ENCODE data around the gene AHCTF1.
"Not testable (repeated sequence)": the region's sequence is repeated elsewhere in the genome, so short reads cannot be mapped to it uniquely, and the experiment has no call there.

The AHCTF1 gene

GRCh38 chr1:246815693-246816270, 116.0 kb downstream of the AHCTF1 start:
- H3K4me1 ChIP-seq (ENCODE audit: control insufficient read depth, insufficient read depth, low read length): no peaks in the 10 kb centered on the region
- H3K27me3 ChIP-seq (ENCODE audit: control insufficient read depth in 1 of 2, insufficient read depth in 2 of 2, low read length in 2 of 2): peaks cover 0 to 2% of the 10 kb centered on the region in 2 donors
- no peak overlapping the region for H3K9ac ChIP-seq (ENCODE audit: low read length in 2 of 2)
- no peak overlapping the region for H3K4me3 ChIP-seq (ENCODE audit: low read length in 2 of 2)
- H3K27ac ChIP-seq (ENCODE audit: low read length): no peak overlapping the region
- H3K9me3 ChIP-seq (ENCODE audit: control insufficient read depth in 2 of 2, low read length in 2 of 2): no peaks in the 10 kb centered on the region
- no peaks in the 10 kb centered on the region for H3K36me3 ChIP-seq (ENCODE audit: control insufficient read depth in 2 of 2, insufficient read depth in 2 of 2, low read length in 2 of 2)

DNA sequence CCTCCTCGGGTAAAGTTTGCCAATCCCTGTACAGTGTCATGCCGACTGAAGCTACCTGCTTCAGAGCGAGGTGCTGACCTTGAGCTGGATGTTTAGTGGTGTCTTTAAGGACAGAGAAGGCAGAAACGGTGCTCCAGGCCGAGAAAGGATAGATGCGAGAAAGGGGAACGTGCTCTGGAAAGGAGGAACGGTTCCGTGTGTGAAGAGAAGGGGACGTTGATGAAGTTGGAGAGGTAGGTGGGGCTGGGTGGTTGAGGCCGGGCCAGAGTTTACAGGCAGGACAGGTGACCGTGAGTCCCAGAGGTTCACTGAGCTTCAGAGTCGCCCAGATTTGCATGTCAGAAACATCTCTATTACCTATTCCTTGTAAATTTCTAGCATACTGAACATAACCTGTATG, 116.9 kb downstream of the AHCTF1 start:
- no peak overlapping the region for H3K27ac ChIP-seq (ENCODE audit: low read length)
- no peak overlapping the region for H3K9ac ChIP-seq (ENCODE audit: low read length in 2 of 2)
- H3K4me1 ChIP-seq (ENCODE audit: control insufficient read depth, insufficient read depth, low read length): no peaks in the 10 kb centered on the region
- H3K27me3 ChIP-seq (ENCODE audit: control insufficient read depth in 1 of 2, insufficient read depth in 2 of 2, low read length in 2 of 2): peaks cover 0 to 2% of the 10 kb centered on the region in 2 donors
- H3K36me3 ChIP-seq (ENCODE audit: control insufficient read depth in 2 of 2, insufficient read depth in 2 of 2, low read length in 2 of 2): no peaks in the 10 kb centered on the region
- no peak overlapping the region for H3K4me3 ChIP-seq (ENCODE audit: low read length in 2 of 2)
- H3K9me3 ChIP-seq (ENCODE audit: control insufficient read depth in 2 of 2, low read length in 2 of 2): no peaks in the 10 kb centered on the region

DNA sequence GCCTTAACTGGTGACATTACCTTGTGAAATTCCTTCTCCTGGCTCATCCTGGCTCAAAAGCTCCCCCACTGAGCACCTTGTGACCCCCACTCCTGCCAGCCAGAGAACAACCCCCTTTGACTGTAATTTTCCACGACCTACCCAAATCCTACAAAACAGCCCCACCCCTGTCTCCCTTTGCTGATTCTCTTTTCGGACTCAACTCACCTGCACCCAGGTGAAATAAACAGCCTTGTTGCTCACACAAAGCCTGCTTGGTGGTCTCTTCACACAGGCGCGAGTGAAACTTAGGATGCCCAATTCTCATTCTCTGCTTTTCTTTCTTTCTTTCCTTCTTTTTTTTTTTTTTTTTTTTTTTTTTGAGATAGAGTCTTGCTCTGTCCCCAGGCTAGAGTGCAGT, 118.4 kb downstream of the AHCTF1 start:
- H3K27ac ChIP-seq (ENCODE audit: low read length); H3K9me3 ChIP-seq (ENCODE audit: control insufficient read depth in 2 of 2, low read length in 2 of 2); H3K4me1 ChIP-seq (ENCODE audit: control insufficient read depth, insufficient read depth, low read length); H3K27me3 ChIP-seq (ENCODE audit: control insufficient read depth in 1 of 2, insufficient read depth in 2 of 2, low read length in 2 of 2); H3K36me3 ChIP-seq (ENCODE audit: control insufficient read depth in 2 of 2, insufficient read depth in 2 of 2, low read length in 2 of 2); H3K4me3 ChIP-seq (ENCODE audit: low read length in 2 of 2); H3K9ac ChIP-seq (ENCODE audit: low read length in 2 of 2): not testable (repeated sequence)

GRCh38 chr1:246811985-246812384, 119.8 kb downstream of the AHCTF1 start:
- H3K27me3 ChIP-seq (ENCODE audit: control insufficient read depth in 1 of 2, insufficient read depth in 2 of 2, low read length in 2 of 2): peaks cover 0 to 2% of the 10 kb centered on the region in 2 donors
- H3K9me3 ChIP-seq (ENCODE audit: control insufficient read depth in 2 of 2, low read length in 2 of 2): no peaks in the 10 kb centered on the region
- H3K4me3 ChIP-seq (ENCODE audit: low read length in 2 of 2): no peak overlapping the region
- H3K4me1 ChIP-seq (ENCODE audit: control insufficient read depth, insufficient read depth, low read length): no peaks in the 10 kb centered on the region
- no peak overlapping the region for H3K9ac ChIP-seq (ENCODE audit: low read length in 2 of 2)
- no peaks in the 10 kb centered on the region for H3K36me3 ChIP-seq (ENCODE audit: control insufficient read depth in 2 of 2, insufficient read depth in 2 of 2, low read length in 2 of 2)
- H3K27ac ChIP-seq (ENCODE audit: low read length): no peak overlapping the region

DNA sequence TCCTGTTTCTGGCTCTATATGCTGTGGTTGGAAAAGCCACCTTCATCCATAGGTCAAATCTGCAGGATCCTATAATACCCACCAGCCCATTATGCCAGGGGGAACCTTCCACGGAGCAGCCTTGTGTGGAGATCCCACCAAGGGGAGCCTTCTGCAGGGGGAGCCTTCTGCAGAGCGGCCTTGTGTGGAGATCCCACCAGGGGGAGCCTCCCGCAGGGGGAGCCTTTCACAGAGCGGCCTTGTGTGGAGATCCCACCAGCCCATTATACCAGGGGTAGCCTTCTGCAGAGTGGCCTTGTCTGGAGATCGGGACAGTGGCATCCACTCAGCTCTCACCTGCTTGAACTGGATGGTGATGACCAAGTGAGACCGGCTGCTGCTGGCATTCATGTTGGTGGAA, 122.3 kb downstream of the AHCTF1 start:
- H3K9ac ChIP-seq (ENCODE audit: low read length in 2 of 2): no peak overlapping the region
- no peak overlapping the region for H3K4me3 ChIP-seq (ENCODE audit: low read length in 2 of 2)
- H3K9me3 ChIP-seq (ENCODE audit: control insufficient read depth in 2 of 2, low read length in 2 of 2): no peaks in the 10 kb centered on the region
- H3K4me1 ChIP-seq (ENCODE audit: control insufficient read depth, insufficient read depth, low read length): no peaks in the 10 kb centered on the region
- no peak overlapping the region for H3K27ac ChIP-seq (ENCODE audit: low read length)
- H3K36me3 ChIP-seq (ENCODE audit: control insufficient read depth in 2 of 2, insufficient read depth in 2 of 2, low read length in 2 of 2): no peaks in the 10 kb centered on the region
- no peaks in the 10 kb centered on the region for H3K27me3 ChIP-seq (ENCODE audit: control insufficient read depth in 1 of 2, insufficient read depth in 2 of 2, low read length in 2 of 2)

GRCh38 chr1:246805135-246805716, 126.5 kb downstream of the AHCTF1 start:
- Histone ChIP-seq H3K27ac (ENCODE audit: low read length) (no peak overlapping the region), H3K4me3 (ENCODE audit: low read length in 2 of 2) (no peak overlapping the region), H3K27me3 (ENCODE audit: control insufficient read depth in 1 of 2, insufficient read depth in 2 of 2, low read length in 2 of 2) (no peaks in the 10 kb centered on the region), H3K9me3 (ENCODE audit: control insufficient read depth in 2 of 2, low read length in 2 of 2) (no peaks in the 10 kb centered on the region), H3K36me3 (ENCODE audit: control insufficient read depth in 2 of 2, insufficient read depth in 2 of 2, low read length in 2 of 2) (no peaks in the 10 kb centered on the region), H3K4me1 (ENCODE audit: control insufficient read depth, insufficient read depth, low read length) (no peaks in the 10 kb centered on the region), H3K9ac (ENCODE audit: low read length in 2 of 2) (no peak overlapping the region)

- H3K9me3 ChIP-seq (ENCODE audit: control insufficient read depth in 2 of 2, low read length in 2 of 2): no peaks in the 10 kb centered on the region
- H3K9ac ChIP-seq (ENCODE audit: low read length in 2 of 2): no peak overlapping the region
- peaks cover 2 to 3% of the 10 kb centered on the region in 2 donors for H3K27me3 ChIP-seq (ENCODE audit: control insufficient read depth in 1 of 2, insufficient read depth in 2 of 2, low read length in 2 of 2)
- H3K36me3 ChIP-seq (ENCODE audit: control insufficient read depth in 2 of 2, insufficient read depth in 2 of 2, low read length in 2 of 2): no peaks in the 10 kb centered on the region
- H3K4me3 ChIP-seq (ENCODE audit: low read length in 2 of 2): no peak overlapping the region
- no peak overlapping the region for H3K27ac ChIP-seq (ENCODE audit: low read length)
- H3K4me1 ChIP-seq (ENCODE audit: control insufficient read depth, insufficient read depth, low read length): no peaks in the 10 kb centered on the region
Measured at GRCh38 chr1:246803883-246804282, 127.9 kb downstream of the AHCTF1 start.

- Histone ChIP-seq H3K27ac (ENCODE audit: low read length) (no peak overlapping the region), H3K4me3 (ENCODE audit: low read length in 2 of 2) (no peak overlapping the region), H3K4me1 (ENCODE audit: control insufficient read depth, insufficient read depth, low read length) (no peaks in the 10 kb centered on the region), H3K27me3 (ENCODE audit: control insufficient read depth in 1 of 2, insufficient read depth in 2 of 2, low read length in 2 of 2) (peaks cover 3 to 5% of the 10 kb centered on the region in 2 donors), H3K9me3 (ENCODE audit: control insufficient read depth in 2 of 2, low read length in 2 of 2) (no peaks in the 10 kb centered on the region), H3K9ac (ENCODE audit: low read length in 2 of 2) (no peak overlapping the region), H3K36me3 (ENCODE audit: control insufficient read depth in 2 of 2, insufficient read depth in 2 of 2, low read length in 2 of 2) (no peaks in the 10 kb centered on the region)
Measured at GRCh38 chr1:246803373-246803772, 128.4 kb downstream of the AHCTF1 start.

GRCh38 chr1:246801241-246802020, 130.3 kb downstream of the AHCTF1 start:
- Histone ChIP-seq H3K27me3 (ENCODE audit: control insufficient read depth in 1 of 2, insufficient read depth in 2 of 2, low read length in 2 of 2) (peaks cover 7% of the 10 kb centered on the region in 2 donors), H3K4me3 (ENCODE audit: low read length in 2 of 2) (no peak overlapping the region), H3K4me1 (ENCODE audit: control insufficient read depth, insufficient read depth, low read length) (no peaks in the 10 kb centered on the region), H3K9ac (ENCODE audit: low read length in 2 of 2) (no peak overlapping the region), H3K27ac (ENCODE audit: low read length) (no peak overlapping the region), H3K9me3 (ENCODE audit: control insufficient read depth in 2 of 2, low read length in 2 of 2) (no peaks in the 10 kb centered on the region), H3K36me3 (ENCODE audit: control insufficient read depth in 2 of 2, insufficient read depth in 2 of 2, low read length in 2 of 2) (no peaks in the 10 kb centered on the region)

DNA sequence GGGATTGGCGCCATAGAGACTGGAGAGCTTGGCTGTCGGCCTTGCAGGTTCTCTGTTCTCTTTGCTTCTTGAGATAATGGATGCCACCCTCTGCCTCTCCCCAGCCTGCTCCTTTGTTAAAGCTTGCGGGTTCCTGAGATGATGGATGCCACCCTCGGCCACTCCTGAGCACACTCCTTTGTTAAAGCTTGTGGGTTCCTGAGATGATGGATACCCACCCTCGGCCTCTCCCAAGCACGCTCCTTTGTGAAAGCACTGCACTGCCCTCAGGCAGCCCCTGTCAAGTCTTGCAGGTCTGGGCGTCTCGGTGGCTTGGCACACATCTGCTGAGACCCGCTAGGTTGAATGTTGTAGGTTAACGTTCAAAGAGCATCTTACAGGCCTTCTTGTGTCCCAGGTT, 131.0 kb downstream of the AHCTF1 start:
- peaks cover 7 to 10% of the 10 kb centered on the region in 2 donors for H3K27me3 ChIP-seq (ENCODE audit: control insufficient read depth in 1 of 2, insufficient read depth in 2 of 2, low read length in 2 of 2)
- no peak overlapping the region for H3K27ac ChIP-seq (ENCODE audit: low read length)
- H3K9me3 ChIP-seq (ENCODE audit: control insufficient read depth in 2 of 2, low read length in 2 of 2): no peaks in the 10 kb centered on the region
- H3K4me3 ChIP-seq (ENCODE audit: low read length in 2 of 2): no peak overlapping the region
- no peaks in the 10 kb centered on the region for H3K36me3 ChIP-seq (ENCODE audit: control insufficient read depth in 2 of 2, insufficient read depth in 2 of 2, low read length in 2 of 2)
- no peak overlapping the region for H3K9ac ChIP-seq (ENCODE audit: low read length in 2 of 2)
- H3K4me1 ChIP-seq (ENCODE audit: control insufficient read depth, insufficient read depth, low read length): no peaks in the 10 kb centered on the region

DNA sequence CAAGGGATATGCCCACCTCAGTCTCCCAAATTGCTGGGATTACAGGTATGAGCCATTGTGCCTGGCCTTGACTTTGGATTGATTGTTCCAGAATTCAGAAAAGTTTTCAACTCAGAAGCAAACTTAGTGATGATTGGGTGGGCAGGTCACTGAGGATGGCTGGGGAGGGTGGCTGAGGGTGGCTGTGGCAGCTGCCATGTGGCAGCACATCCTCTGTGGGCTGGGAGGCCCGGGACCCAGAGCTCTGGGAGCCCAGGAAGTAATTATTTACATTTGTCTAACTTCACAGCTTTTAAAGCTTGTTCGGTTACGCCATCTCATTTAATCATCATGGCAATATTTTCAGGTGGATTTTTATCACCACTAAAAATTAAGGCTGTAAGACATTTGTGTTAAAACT, 131.4 kb downstream of the AHCTF1 start:
- Histone ChIP-seq H3K27ac (ENCODE audit: low read length) (no peak overlapping the region), H3K4me1 (ENCODE audit: control insufficient read depth, insufficient read depth, low read length) (no peaks in the 10 kb centered on the region), H3K36me3 (ENCODE audit: control insufficient read depth in 2 of 2, insufficient read depth in 2 of 2, low read length in 2 of 2) (no peaks in the 10 kb centered on the region), H3K9ac (ENCODE audit: low read length in 2 of 2) (no peak overlapping the region), H3K9me3 (ENCODE audit: control insufficient read depth in 2 of 2, low read length in 2 of 2) (no peaks in the 10 kb centered on the region), H3K4me3 (ENCODE audit: low read length in 2 of 2) (no peak overlapping the region), H3K27me3 (ENCODE audit: control insufficient read depth in 1 of 2, insufficient read depth in 2 of 2, low read length in 2 of 2) (peaks cover 7 to 12% of the 10 kb centered on the region in 2 donors)

Measured in stomach smooth muscle (tissue), 2 donors.